HG03196 (cell line): ENCODE data around the gene RUBCN.
"Not testable (repeated sequence)": the region's sequence is repeated elsewhere in the genome, so short reads cannot be mapped to it uniquely, and the experiment has no call there.

Source experiments
- ATAC-seq: cut with Tn5 transposase; IDR thresholded peaks from one replicate; pipeline ENCODE4 v1.9.1; 2021; ENCODE audit not compliant: unreplicated experiment

Gene RUBCN

GRCh38 chr3:197686899-197687298, 49.8 kb downstream of the RUBCN start:
- ATAC-seq: no peak

- no peak for ATAC-seq
These were observed 51.2 kb downstream of the RUBCN start for GRCh38 chr3:197685546-197685945.

GRCh38 chr3:197683191-197683590, 53.5 kb downstream of the RUBCN start:
- ATAC-seq: no peak

GRCh38 chr3:197682713-197683112, 54.0 kb downstream of the RUBCN start:
- ATAC-seq: no peak

- ATAC-seq: no peak
These were observed 55.7 kb downstream of the RUBCN start for GRCh38 chr3:197680955-197681521.

GRCh38 chr3:197675951-197676350, 60.8 kb downstream of the RUBCN start:
- ATAC-seq: no peak

GRCh38 chr3:197675563-197675860, 61.2 kb downstream of the RUBCN start:
- no peak for ATAC-seq

GRCh38 chr3:197674741-197675562, 61.8 kb downstream of the RUBCN start:
- ATAC-seq: no peak

GRCh38 chr3:197673170-197673569, 63.5 kb downstream of the RUBCN start:
- ATAC-seq: no peak

GRCh38 chr3:197670361-197670760, 66.3 kb downstream of the RUBCN start:
- no peak for ATAC-seq

GRCh38 chr3:197667968-197668367, 68.7 kb downstream of the RUBCN start:
- ATAC-seq: no peak

GRCh38 chr3:197667293-197667692, 69.4 kb downstream of the RUBCN start:
- ATAC-seq: not testable (repeated sequence)

GRCh38 chr3:197666221-197666842, 70.4 kb downstream of the RUBCN start:
- ATAC-seq: not testable (repeated sequence)

GRCh38 chr3:197665549-197665948, 71.2 kb downstream of the RUBCN start:
- not testable (repeated sequence) for ATAC-seq

GRCh38 chr3:197665142-197665491, 71.6 kb downstream of the RUBCN start:
- peak; percentile 92 for ATAC-seq

GRCh38 chr3:197664414-197665141, 72.1 kb downstream of the RUBCN start:
- ATAC-seq: peak; percentile 41

- ATAC-seq: not testable (repeated sequence)
These were observed 73.2 kb downstream of the RUBCN start for GRCh38 chr3:197663367-197664140.

GRCh38 chr3:197662352-197662751, 74.4 kb downstream of the RUBCN start:
- not testable (repeated sequence) for ATAC-seq

GRCh38 chr3:197661874-197662273, 74.8 kb downstream of the RUBCN start:
- not testable (repeated sequence) for ATAC-seq

GRCh38 chr3:197661234-197661834, 75.4 kb downstream of the RUBCN start:
- not testable (repeated sequence) for ATAC-seq
